ENCODE results near the gene NCOA3. TPM values are rescaled to one million over a fixed set of nuclear protein-coding genes. Genes with fewer than 3 reads are reported as not detected.

NCOA3 gene
- polyA plus RNA-seq, 1 of the 3 experiments (the other 2 are of a cell fraction): 5.8 TPM

- no peak overlapping the region for H2AFZ ChIP-seq (ENCODE audit: low read depth)
These were observed 146.3 kb downstream of the NCOA3 start for GRCh38 chr20:47647994-47648393.

More at GRCh38 chr20:47647994-47648393, 146.3 kb downstream of the NCOA3 start:
- peaks cover 40 to 44% of the 10 kb centered on the region in 2 experiments for H3K36me3 ChIP-seq (replicated peaks in 1 of 2; ENCODE audit: control insufficient read depth in 1 of 2, insufficient read depth in 2 of 2, low read length in 1 of 2)
- ChIA-PET POLR2A (interaction anchor here (0.9 kb wide), 1 partner anchor 10 kb away, joined by 3 read pairs; no protein-coding TSS in a partner anchor), CTCF (interaction anchor here (1.1 to 1.4 kb wide), 3 partner anchors 14 to 972 kb away, joined by 3 to 6 read pairs (median 3); no protein-coding TSS in a partner anchor)
- 95% methylated on average over 6 of the region's 7 CpGs for WGBS (ENCODE audit: low lambda C conversion rate)
- no peaks in the 10 kb centered on the region for H4K20me1 ChIP-seq (ENCODE audit: insufficient read depth)
- H3K9me2 ChIP-seq: no peaks in the 10 kb centered on the region
- H3F3A ChIP-seq (replicated peaks; ENCODE audit: insufficient read depth): no peaks in the 10 kb centered on the region
- no peaks in the 10 kb centered on the region for H3K79me2 ChIP-seq (ENCODE audit: insufficient read depth)
- DNase-seq: no peak
- TF ChIP-seq ELF1 (IDR thresholded peaks at IDR 0.05) (no peak), RAD21 (IDR thresholded peaks at IDR 0.05; ENCODE audit: low read length) (no peak), MAX (IDR thresholded peaks at IDR 0.05; ENCODE audit: low read depth) (no peak), EP300 (IDR thresholded peaks at IDR 0.05; ENCODE audit: borderline replicate concordance in 1 of 2, low read depth in 1 of 2, low read length in 1 of 2) (no peak), TAF1 (IDR thresholded peaks at IDR 0.05; ENCODE audit: borderline replicate concordance, low read depth, low read length) (no peak), MEF2A (IDR thresholded peaks at IDR 0.05; ENCODE audit: borderline replicate concordance, low read depth) (no peak), GABPA (IDR thresholded peaks at IDR 0.05; ENCODE audit: low read depth) (no peak), SMC3 (IDR thresholded peaks at IDR 0.05; ENCODE audit: low read depth, low read length) (no peak), RFX5 (IDR thresholded peaks at IDR 0.05; ENCODE audit: low read length) (no peak), MXI1 (IDR thresholded peaks at IDR 0.05; ENCODE audit: low read depth, low read length) (no peak), PBX3 (IDR thresholded peaks at IDR 0.05) (no peak), RCOR1 (IDR thresholded peaks at IDR 0.05; ENCODE audit: low read length) (no peak), POLR2AphosphoS5 (IDR thresholded peaks at IDR 0.05; ENCODE audit: low read depth, low read length) (no peak), REST (IDR thresholded peaks at IDR 0.05; ENCODE audit: low read depth, low read length) (no peak), JUND (IDR thresholded peaks at IDR 0.05) (no peak), YY1 (IDR thresholded peaks at IDR 0.05; ENCODE audit: low read depth) (no peak)
- TF ChIP-seq, protein P1, sequence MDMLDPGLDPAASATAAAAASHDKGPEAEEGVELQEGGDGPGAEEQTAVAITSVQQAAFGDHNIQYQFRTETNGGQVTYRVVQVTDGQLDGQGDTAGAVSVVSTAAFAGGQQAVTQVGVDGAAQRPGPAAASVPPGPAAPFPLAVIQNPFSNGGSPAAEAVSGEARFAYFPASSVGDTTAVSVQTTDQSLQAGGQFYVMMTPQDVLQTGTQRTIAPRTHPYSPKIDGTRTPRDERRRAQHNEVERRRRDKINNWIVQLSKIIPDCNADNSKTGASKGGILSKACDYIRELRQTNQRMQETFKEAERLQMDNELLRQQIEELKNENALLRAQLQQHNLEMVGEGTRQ (IDR thresholded peaks at IDR 0.05; ENCODE audit: borderline replicate concordance, low read depth, low read length): no peak
- H3K9me3 ChIP-seq: no peaks in the 10 kb centered on the region
- H3K27me3 ChIP-seq (ENCODE audit: insufficient read depth): no peaks in the 10 kb centered on the region
- H3K4me3 ChIP-seq (ENCODE audit: low read depth in 2 of 2, low read length in 1 of 2): no peak overlapping the region
- no peak overlapping the region for H3K4me2 ChIP-seq
- H3K9ac ChIP-seq: no peak overlapping the region
- H3K27ac ChIP-seq (ENCODE audit: low read depth in 2 of 2, low read length in 1 of 2): no peak overlapping the region
- no peaks in the 10 kb centered on the region for H3K4me1 ChIP-seq (ENCODE audit: control insufficient read depth in 1 of 2, insufficient read depth in 2 of 2, low read depth in 1 of 2, low read length in 1 of 2)

All from SK-N-SH (cell line).